ENCODE measurements around the gene CARMIL1.

DNA sequence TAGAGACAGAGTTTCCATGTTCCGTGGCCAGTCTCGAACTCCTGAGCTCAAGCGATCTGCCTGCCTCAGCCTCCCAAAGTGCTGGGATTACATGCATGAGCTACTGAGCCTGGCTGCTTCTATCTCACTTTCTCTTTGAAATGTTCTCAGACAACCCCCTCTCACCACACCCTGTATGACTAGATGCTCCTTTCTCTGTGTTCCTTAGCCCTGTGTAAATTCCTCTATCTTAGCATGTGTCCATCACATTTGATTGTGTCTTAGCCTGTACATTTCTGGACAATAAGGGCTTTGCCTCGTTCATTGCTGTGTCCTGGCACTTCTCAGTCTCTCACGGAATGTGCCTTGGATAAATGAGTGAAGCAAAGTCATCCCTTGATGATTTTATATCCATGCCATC is 204.8 kb downstream of the CARMIL1 start:
- TF ChIP-seq, protein P1, sequence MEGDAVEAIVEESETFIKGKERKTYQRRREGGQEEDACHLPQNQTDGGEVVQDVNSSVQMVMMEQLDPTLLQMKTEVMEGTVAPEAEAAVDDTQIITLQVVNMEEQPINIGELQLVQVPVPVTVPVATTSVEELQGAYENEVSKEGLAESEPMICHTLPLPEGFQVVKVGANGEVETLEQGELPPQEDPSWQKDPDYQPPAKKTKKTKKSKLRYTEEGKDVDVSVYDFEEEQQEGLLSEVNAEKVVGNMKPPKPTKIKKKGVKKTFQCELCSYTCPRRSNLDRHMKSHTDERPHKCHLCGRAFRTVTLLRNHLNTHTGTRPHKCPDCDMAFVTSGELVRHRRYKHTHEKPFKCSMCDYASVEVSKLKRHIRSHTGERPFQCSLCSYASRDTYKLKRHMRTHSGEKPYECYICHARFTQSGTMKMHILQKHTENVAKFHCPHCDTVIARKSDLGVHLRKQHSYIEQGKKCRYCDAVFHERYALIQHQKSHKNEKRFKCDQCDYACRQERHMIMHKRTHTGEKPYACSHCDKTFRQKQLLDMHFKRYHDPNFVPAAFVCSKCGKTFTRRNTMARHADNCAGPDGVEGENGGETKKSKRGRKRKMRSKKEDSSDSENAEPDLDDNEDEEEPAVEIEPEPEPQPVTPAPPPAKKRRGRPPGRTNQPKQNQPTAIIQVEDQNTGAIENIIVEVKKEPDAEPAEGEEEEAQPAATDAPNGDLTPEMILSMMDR (IDR thresholded peaks at IDR 0.05) = no peak
- no peak for TF ChIP-seq POLR2A (IDR thresholded peaks at IDR 0.05)
